PC-3 (cell line): Measurements from ENCODE around the gene C18orf32. TPM values are rescaled to one million over a fixed set of nuclear protein-coding genes. Genes with fewer than 3 reads are reported as not detected.

ENCODE experiments used
- ATAC-seq: fragments of 200-7000 bp; cut with Tn5 transposase; 2 replicates; pipeline ENCODE4 v1.9.1; 2020; ENCODE audit warnings: mild to moderate bottlenecking, moderate library complexity
- BruUV-seq: library from RNA; stranded (reverse); fragments of 400-500 nt; replicated peaks from 2 replicates; lab custom pipeline; 2021; lab: Mats Ljungman, UMichigan
- CTCF ChIA-PET: fragments of 300-600 bp; sonication (Branson Sonifier 250); formaldehyde crosslinking; loops from one replicate; lab custom pipeline; 2022; ENCODE audit warnings: antibody characterized with exemption; lab: Charles Lee
- POLR2A ChIA-PET: fragments of 300-600 bp; sonication (Branson Sonifier 250); formaldehyde crosslinking; loops from one replicate; lab custom pipeline; 2022; ENCODE audit warnings: antibody characterized with exemption; ENCODE audit not compliant: unreplicated experiment; lab: Charles Lee
- DNase-seq: peaks from one replicate; pipeline ENCODE4 v3.0.0-alpha.2; 2015
- H2AFZ ChIP-seq: fragments of 300-600 bp; sonication (generic); 2 replicates; pipeline ENCODE4 v1.6.0; 2016; ENCODE audit warnings: antibody characterized with exemption, low read length
- H3F3A ChIP-seq: fragments of 300-600 bp; sonication (generic); one replicate; pipeline ENCODE4 v1.6.0; 2017; ENCODE audit warnings: antibody characterized with exemption, low read length, control low read depth, mild to moderate bottlenecking; ENCODE audit not compliant: unreplicated experiment
- H3K27ac ChIP-seq: fragments of 300-600 bp; sonication (generic); 2 replicates; pipeline ENCODE4 v1.5.1; 2016; ENCODE audit warnings: mild to moderate bottlenecking, low read length
- H3K27me3 ChIP-seq: fragments of 300-600 bp; sonication (generic); 2 replicates; pipeline ENCODE4 v1.6.1; 2016; ENCODE audit warnings: low read length, mixed read lengths
- H3K36me3 ChIP-seq: fragments of 300-600 bp; sonication (generic); 2 replicates; pipeline ENCODE4 v1.6.1; 2016; ENCODE audit warnings: low read depth, mixed run types, low read length, mixed read lengths
- H3K4me1 ChIP-seq: fragments of 300-600 bp; sonication (generic); 2 replicates; pipeline ENCODE4 v1.5.1; 2016; ENCODE audit warnings: low read length; ENCODE audit not compliant: insufficient read depth
- H3K4me2 ChIP-seq: fragments of 300-600 bp; sonication (generic); 2 replicates; pipeline ENCODE4 v1.6.0; 2016; ENCODE audit warnings: low read length
- H3K4me3 ChIP-seq: fragments of 300-600 bp; sonication (generic); 2 replicates; pipeline ENCODE4 v1.5.1; 2016; ENCODE audit warnings: mild to moderate bottlenecking, low read length, mixed read lengths
- H3K79me2 ChIP-seq: fragments of 300-600 bp; sonication (generic); 2 replicates; pipeline ENCODE4 v1.6.1; 2017; ENCODE audit warnings: low read length, mixed read lengths
- H3K9ac ChIP-seq: fragments of 300-600 bp; sonication (generic); 2 replicates; pipeline ENCODE4 v1.6.0; 2016; ENCODE audit warnings: mild to moderate bottlenecking, low read length
- H3K9me2 ChIP-seq: fragments of 300-600 bp; sonication (generic); replicated peaks from 2 replicates; pipeline ENCODE4 v1.6.1; 2016; ENCODE audit warnings: mixed run types, low read length, mixed read lengths
- H3K9me3 ChIP-seq: fragments of 300-600 bp; sonication (generic); 2 replicates; pipeline ENCODE4 v1.6.1; 2016; ENCODE audit warnings: low read length, mixed read lengths
- H4K20me1 ChIP-seq: fragments of 300-600 bp; sonication (generic); 2 replicates; pipeline ENCODE4 v1.6.1; 2016; ENCODE audit warnings: low read length, mixed read lengths
- EZH2 ChIP-seq: fragments of 300-600 bp; sonication (generic); IDR thresholded peaks from one replicate; pipeline ENCODE4 v1.6.1; 2017; ENCODE audit warnings: antibody characterized with exemption, mild to moderate bottlenecking, low read length; ENCODE audit not compliant: unreplicated experiment
- EZH2phosphoT487 ChIP-seq: fragments of 300-600 bp; sonication (generic); IDR thresholded peaks from 2 replicates; pipeline ENCODE4 v1.6.1; 2018; ENCODE audit warnings: mild to moderate bottlenecking, antibody characterized with exemption, low read length, borderline replicate concordance
- intact Hi-C: fragments of 100-400 bp; cut with micrococcal nuclease; formaldehyde crosslinking; loops from 2 replicates; pipeline ENCODE4 v1.9.0; 2023
- total RNA-seq: library from RNA; depleted of rRNA; stranded (reverse); fragments of >200 nt; gene quantifications from 2 replicates; pipeline ENCODE4 v1.2.3, GENCODE V29; 2014
- TF ChIP-seq, protein P1 (sequence below): fragments of 300-600 bp; sonication (generic); conservative IDR thresholded peaks from 2 replicates; pipeline ENCODE4 v1.5.1; 2017; ENCODE audit warnings: antibody characterized with exemption, low read depth, mild to moderate bottlenecking, low read length

Gene C18orf32
- total RNA-seq, 1 experiment from 2014 or later, result 5.7 TPM

DNA sequence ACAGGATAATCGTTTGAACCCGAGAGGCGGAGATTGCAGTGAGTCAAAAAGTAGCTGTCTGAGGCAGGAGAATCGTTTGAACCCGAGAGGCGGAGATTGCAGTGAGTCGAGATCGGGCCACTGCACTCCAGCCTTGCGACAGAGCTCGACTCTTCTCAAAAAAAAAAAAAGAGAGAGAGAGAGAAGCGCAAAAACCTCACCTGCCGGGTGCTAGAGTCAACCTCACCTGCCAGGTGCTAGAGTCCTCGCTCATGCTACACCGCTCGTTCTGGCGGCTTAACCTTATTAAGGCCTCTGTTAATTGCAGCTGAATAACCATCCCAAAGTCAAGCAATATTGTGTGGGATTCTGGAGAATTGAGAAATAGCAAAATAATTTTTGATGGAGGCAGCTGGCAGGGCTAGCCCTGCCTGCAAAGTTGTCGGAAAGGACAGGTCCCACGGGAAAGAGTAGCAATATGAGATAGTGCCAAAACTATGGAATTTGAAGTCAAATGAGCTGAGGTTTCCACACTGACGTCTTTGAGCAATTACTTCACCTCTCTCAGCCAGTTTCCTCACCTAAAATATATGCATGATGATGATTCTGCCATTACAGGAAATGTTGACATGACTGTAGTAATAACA, 25.9 kb downstream of the C18orf32 start:
- no peak for ATAC-seq
- no peaks in the 10 kb centered on the region; the same call in 1 of the 2 replicates for H3K4me1 ChIP-seq
- CTCF ChIA-PET, result interaction anchor here (0.5 kb wide), 1 partner anchor 980 kb away, joined by 3 read pairs; no protein-coding TSS in a partner anchor
- peak overlapping the region; percentile 79 for H3K4me3 ChIP-seq
- DNase-seq, result no peak
- no peak for TF ChIP-seq EZH2
- TF ChIP-seq, protein P1, sequence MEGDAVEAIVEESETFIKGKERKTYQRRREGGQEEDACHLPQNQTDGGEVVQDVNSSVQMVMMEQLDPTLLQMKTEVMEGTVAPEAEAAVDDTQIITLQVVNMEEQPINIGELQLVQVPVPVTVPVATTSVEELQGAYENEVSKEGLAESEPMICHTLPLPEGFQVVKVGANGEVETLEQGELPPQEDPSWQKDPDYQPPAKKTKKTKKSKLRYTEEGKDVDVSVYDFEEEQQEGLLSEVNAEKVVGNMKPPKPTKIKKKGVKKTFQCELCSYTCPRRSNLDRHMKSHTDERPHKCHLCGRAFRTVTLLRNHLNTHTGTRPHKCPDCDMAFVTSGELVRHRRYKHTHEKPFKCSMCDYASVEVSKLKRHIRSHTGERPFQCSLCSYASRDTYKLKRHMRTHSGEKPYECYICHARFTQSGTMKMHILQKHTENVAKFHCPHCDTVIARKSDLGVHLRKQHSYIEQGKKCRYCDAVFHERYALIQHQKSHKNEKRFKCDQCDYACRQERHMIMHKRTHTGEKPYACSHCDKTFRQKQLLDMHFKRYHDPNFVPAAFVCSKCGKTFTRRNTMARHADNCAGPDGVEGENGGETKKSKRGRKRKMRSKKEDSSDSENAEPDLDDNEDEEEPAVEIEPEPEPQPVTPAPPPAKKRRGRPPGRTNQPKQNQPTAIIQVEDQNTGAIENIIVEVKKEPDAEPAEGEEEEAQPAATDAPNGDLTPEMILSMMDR, result no peak
- TF ChIP-seq EZH2phosphoT487, result no peak
- H3K27ac ChIP-seq, result no peak overlapping the region
- intact Hi-C loops, result no loop called here
- POLR2A ChIA-PET, result no interaction called here
- H3K9me2 ChIP-seq, result no peaks in the 10 kb centered on the region
- H3F3A ChIP-seq, result no peaks in the 10 kb centered on the region
- no peaks in the 10 kb centered on the region for H3K9me3 ChIP-seq
- H3K27me3 ChIP-seq, result no peaks in the 10 kb centered on the region
- H2AFZ ChIP-seq, result peak overlapping the region; percentile 87
- peak overlapping the region; percentile 81 for H3K4me2 ChIP-seq
- H4K20me1 ChIP-seq, result no peaks in the 10 kb centered on the region
- peaks cover 23% of the 10 kb centered on the region for H3K79me2 ChIP-seq
- TSS peak; percentile 100 for BruUV-seq
- H3K36me3 ChIP-seq, result no peaks in the 10 kb centered on the region
- H3K9ac ChIP-seq, result peak overlapping the region; percentile 85

DNA sequence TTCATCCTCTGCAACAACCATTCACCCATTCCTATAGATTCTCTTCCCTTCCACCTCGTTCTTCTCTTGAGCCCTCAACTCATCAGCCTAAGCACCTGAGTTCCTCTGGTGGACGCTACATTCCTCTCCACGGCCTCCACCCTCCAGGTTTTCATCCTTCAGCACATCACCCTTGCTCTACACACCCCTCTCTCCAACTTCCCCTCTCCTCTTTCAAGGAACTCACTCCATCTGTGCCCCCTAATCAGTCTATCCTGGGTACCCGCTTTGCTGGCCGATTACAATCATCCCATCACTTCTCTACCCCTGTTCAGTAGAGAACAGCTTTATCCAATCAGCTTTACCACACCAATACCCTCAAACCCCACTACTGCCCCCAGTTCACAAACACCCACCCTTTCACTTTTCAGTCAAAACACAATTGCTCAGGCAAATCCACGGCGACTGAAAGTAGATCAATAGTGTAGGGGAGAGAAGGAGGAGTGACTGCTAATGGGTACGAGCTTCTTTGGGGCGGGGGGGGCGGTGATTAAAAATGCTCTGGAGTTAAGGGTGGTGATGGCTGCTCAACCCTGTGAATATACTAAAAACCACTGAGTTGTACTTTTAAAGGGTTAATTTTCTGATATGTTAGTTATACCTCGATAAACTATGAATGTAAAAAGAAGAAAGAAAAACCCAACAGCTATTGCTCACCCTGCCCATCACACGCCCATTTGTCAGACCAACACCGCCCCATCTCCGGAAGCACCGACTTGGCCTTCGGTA, 27.4 kb downstream of the C18orf32 start:
- peak overlapping the region; percentile 87 for H2AFZ ChIP-seq
- no peaks in the 10 kb centered on the region for H3K36me3 ChIP-seq
- H3K9ac ChIP-seq, result peak overlapping the region; percentile 85
- no peaks in the 10 kb centered on the region for H4K20me1 ChIP-seq
- CTCF ChIA-PET, result no interaction called here
- TF ChIP-seq, protein P1, result no peak
- TF ChIP-seq EZH2phosphoT487, result no peak
- no peak for TF ChIP-seq EZH2
- peak overlapping the region; percentile 81 for H3K4me2 ChIP-seq
- intact Hi-C loops, result no loop called here
- DNase-seq, result peak; percentile 16
- H3K4me1 ChIP-seq, result no peaks in the 10 kb centered on the region; the same call in 1 of the 2 replicates
- no peaks in the 10 kb centered on the region for H3F3A ChIP-seq
- BruUV-seq, result no TSS peak
- no peaks in the 10 kb centered on the region for H3K9me3 ChIP-seq
- POLR2A ChIA-PET, result no interaction called here
- peaks cover 23% of the 10 kb centered on the region for H3K79me2 ChIP-seq
- no peak overlapping the region for H3K27ac ChIP-seq
- H3K9me2 ChIP-seq, result no peaks in the 10 kb centered on the region
- peak overlapping the region; percentile 79 for H3K4me3 ChIP-seq
- H3K27me3 ChIP-seq, result no peaks in the 10 kb centered on the region
- peak; percentile 48 for ATAC-seq
